Heart left ventricle (tissue), 13 donors: ENCODE measurements around the gene COX6A1.

Experiments used
- CTCF ChIP-seq, 12 donors: fragments of 200-600 bp; sonication (generic) in 4 of 12; IDR thresholded peaks; one replicate each; pipeline versions ENCODE4 v1.5.0 to v1.8.0; 2018 to 2022; ENCODE audit warnings: antibody characterized with exemption in 12 of 12, mild to moderate bottlenecking in 5 of 12
- POLR2A ChIP-seq, 2 donors: fragments of 450-650 bp; IDR thresholded peaks; one replicate each; pipeline ENCODE4 v1.6.1; 2017; ENCODE audit warnings: antibody characterized with exemption in 2 of 2, mild to moderate bottlenecking in 2 of 2, moderate library complexity in 2 of 2
- donor health status: ischemic (EF 13 %, LVEDD 7.1; RV severe dilation, severe dysfunction).
- donor health status: DM: no; HTN: yes; CAD: no.
- donor health status: DM: no; HTN: no; CAD: no.
- donor health status: ischemic (EF 25% LVEDD 6.9; RV normal size, moderate dysfunction).
- donor health status: ischemic (EF 25% LVEDD 5.7; RV mildly dilated, moderate dysfunction).
- donor health status: ischemic (EF 35%, LVEDD 5.7; RV mildly dilated, moderate dysfunction).
- donor health status: nonischemic (EF 11% LVEDD 7.7; RV severe dilation, severe dysfunction).
- donor health status: DM: yes; HTN: yes; CAD: no.
- donor health status: PGD.
- donor health status: ischemic (EF 29% LVEDD 5.4; RV normal size, mild dysfunction).
- donor health status: nonischemic (EF 23%, LVEDD 6.1; RV moderate dilation, normal function).

- TF ChIP-seq CTCF (IDR thresholded peaks at IDR 0.05), result no peak
- TF ChIP-seq POLR2A (IDR thresholded peaks at IDR 0.05), result no peak
Observed at GRCh38 chr12:120428597-120429229, 9.2 kb upstream of the COX6A1 start.
